NCI-H446 treated with DMSO at 0.1 percent for 48 hours (cell line): ENCODE data around the gene HOXC13.
A peak's percentile ranks its signal among the peaks of the same experiment; 100 is the strongest.

Source experiments
- DNase-seq: peaks from one replicate; lab custom pipeline; 2025; lab: John Stamatoyannopoulos, UW

The HOXC13 gene

DNA sequence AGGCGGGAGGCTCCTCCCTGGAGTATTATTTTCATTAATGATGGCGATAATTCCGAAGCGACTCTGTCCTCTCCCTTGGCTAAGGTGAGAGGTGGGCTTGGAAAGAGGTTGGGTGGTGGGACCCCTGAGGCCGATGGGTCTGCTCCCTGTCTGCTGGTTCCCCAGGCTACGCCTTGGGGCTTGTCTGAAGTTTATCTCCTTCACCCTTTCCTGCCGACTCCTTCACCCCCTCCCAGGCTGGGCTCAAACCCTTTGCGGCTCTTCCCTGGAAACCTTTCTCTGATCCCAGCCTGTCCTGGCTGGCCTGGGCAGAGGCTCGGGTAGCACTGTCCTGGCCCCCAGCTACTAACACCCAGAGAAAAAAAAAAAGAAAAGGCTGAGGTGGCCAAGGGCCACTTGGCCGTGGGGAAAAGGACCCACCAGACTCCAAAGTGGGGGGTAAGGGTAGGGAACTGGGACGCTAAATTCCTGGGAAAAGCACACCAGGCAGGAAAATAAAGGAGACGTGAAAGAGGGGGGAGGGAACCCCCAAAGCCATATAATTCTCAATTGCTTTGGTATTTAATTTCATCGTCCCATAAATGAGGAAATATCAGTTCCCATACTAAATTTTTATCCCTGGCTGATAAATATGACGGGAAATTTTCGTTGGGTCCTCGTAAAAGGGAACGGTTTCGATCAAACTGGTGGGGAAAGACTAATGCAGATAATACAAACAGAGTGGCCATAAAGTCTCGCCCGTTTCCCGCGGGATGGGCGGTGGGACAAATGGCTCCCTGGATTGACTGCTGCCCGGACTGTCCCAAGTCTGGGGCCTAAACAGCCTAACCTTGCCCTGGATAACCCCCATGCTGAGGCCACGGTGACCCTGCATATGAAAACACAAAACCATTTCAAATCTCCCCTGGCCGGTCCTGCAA, 44.3 kb downstream of the HOXC13 start:
- DNase-seq = no peak

DNA sequence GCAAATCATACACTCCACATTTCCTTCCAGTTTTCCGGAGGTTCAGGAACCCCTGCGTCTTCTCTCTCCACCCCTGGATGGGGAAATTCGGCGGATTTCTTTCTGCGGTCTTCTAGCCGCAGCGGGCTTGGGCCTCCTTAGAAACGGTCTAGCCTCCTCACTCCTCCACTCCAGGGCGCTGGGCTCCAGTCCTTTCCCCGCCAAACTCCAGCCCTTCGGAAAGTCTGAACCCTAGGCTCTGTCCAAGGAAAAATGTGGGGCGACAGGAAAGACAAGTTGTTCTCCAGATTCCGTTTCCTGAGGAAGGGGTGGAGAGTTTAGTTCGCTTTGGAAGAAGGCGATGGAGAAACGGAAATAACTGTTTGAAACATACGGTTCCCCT, 44.9 kb downstream of the HOXC13 start:
- DNase-seq = no peak

DNA sequence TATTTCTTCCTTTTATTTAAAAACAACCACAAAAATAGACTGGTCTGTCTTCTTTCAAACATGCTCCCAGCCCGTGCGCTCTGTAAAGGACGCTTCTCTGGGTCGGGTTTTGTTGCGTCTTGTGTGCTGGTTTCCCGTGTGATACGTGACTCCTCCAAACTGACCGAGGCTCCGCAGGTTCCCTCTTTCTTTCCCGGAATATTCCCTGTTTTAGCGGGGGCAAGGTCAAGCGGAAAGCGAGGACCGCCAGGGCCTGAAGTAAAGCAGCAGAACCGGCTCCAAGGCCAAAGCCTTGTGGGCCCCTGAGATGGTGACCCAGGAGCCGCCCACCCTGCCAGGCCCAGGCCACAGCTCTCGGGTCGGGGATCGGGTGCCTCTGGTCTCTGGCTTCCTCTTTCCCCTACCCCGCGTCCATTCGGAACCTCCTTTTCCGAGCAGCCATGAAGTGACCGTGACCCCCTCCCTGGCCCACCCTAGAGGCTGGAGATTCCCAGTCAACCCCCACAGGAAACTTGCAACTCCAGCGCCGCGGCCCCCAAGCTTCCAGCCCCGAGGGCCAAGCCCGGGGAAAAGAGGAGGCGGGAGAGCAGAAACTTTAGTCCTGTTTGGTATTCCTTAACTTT, 45.4 kb downstream of the HOXC13 start:
- no peak for DNase-seq

- DNase-seq = peak; percentile 88
Observed at GRCh38 chr12:53984901-53985691, 46.5 kb downstream of the HOXC13 start, which contains the start of gene HOXC10. Gene HOXC10 (plus strand): TSS chr12:53985146. CDS start chr12:53985260, 114 bp downstream.

DNA sequence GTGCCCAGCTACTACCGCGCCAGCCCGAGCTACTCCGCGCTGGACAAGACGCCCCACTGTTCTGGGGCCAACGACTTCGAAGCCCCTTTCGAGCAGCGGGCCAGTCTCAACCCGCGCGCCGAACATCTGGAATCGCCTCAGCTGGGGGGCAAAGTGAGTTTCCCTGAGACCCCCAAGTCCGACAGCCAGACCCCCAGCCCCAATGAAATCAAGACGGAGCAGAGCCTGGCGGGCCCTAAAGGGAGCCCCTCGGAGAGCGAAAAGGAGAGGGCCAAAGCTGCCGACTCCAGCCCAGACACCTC, 47.0 kb downstream of the HOXC13 start:
- no peak for DNase-seq

DNA sequence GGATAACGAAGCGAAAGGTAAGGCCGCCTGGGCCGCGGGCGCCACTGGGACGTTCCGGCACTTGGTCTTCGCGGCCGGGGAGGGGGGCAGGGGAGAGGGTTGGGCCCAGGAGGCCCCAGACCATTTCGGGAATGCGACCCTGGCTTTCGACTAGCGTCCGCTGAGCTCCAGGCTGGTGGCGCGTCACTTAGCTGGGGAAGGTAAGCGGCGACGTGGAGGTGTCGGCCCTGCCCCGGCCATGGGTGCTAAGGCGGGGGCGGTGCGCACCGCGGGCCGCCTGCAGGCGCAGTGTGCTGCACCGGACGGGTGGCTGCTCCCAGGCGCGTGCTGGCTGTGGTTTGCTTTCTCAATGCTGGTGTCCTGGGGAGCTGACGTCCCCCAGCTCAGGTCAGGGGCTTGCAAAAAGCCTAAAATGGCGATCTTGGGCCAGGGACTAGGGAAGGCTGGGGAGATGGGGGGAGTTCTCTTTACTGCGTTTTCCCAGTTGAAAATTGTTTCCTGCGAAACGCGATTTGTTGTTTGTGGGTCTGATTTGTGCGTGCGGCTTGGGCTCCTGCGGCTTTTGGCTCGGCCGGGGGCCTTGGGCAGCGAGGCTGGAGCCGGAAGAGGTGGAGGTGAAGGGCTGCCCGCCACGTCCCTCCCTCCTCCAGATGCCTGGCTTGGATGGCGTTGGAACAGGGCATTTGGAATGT, 47.5 kb downstream of the HOXC13 start:
- DNase-seq = no peak

- DNase-seq = no peak
Observed at GRCh38 chr12:53986686-53987483, 48.3 kb downstream of the HOXC13 start.

- no peak for DNase-seq
Observed at GRCh38 chr12:53987787-53988230, 49.2 kb downstream of the HOXC13 start.

DNA sequence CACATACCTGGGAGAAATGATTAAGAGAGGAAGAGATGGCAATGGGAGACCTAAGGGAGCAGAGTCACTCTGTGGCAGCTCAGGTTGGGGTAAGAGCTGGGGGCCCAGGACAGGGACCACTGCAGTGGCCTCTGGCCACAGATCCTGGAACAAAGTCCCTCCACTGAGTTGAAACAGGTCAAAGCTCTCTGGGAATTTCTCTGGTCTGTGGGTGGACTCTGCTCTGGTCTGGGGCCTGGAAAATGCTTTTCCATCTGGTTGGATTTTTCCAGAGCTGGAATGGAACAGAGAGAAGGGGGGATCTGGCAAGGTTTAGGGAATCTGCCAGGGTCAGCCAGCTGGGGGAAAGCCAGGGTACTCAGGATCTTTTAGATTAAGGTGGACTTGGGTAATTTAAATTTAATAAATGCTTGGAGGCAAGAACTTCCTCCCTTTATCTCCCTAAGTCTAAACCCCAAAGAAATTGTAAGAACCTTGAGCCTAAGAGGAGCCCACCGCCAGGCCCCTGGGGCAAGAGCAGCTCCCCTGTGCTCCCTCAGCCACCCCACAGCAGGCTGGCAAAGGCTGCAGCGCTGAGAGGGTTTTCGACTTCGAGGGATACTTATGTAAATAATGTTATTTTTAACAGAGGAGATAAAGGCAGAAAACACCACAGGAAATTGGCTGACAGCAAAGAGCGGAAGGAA, 50.1 kb downstream of the HOXC13 start:
- no peak for DNase-seq

- DNase-seq = peak; percentile 42
Observed at GRCh38 chr12:53989227-53990113, 50.8 kb downstream of the HOXC13 start.

DNA sequence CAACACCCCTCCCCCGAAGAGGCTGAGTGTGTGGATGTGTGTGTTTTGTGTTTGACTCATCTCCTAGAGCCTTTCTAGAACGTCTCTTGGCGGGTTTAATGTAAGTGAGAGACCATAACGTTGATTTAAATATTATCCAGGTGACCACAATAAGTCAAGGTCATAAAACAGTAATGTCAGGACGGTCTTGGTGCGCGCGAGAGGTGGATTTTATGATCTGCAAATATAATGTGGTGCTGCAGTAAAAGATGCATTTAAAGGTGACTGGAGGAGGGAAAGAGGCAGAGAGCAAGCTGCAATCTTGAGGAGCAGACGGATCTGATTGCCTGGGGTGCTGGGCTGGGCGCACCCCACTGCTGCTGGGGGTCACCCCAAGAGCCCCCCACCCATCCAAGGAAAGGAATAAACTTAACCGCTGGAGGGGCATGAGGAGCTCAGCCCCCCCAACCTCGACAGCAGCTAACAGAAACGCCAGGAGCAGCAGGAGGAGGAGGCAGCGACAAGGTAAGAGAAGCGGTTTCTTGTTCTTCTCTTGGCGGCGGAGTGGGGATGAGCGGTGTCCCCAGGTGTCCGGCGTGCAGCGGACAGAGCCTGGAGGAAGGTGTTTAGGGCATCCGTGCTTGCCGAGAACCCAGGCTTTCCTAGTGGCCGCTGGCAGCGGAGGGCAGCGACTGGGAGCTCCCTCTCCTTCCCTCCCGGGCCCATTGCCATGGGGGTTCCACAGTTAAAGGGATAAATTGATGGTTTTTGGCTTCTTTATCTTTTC, 51.9 kb downstream of the HOXC13 start:
- no peak for DNase-seq

DNA sequence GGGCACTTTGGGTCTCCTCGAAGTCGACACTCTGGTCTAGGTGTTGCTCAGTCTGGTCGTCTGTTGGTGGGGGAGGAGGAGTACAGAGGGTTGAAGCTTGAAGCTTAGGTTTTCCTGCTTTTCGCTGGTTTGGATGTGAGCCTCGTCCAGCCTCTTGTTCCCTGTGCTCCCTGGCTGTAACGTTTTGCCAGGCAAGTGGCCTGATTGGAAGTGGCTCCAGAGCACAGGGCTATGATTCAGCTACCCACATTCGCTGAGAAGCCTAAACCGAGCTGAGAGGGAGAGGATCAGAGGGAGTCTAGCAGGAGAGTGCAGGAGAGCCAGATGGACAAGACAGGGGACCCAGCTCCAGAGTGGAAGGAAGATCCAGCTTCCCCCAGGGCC, 52.4 kb downstream of the HOXC13 start:
- DNase-seq = no peak

DNA sequence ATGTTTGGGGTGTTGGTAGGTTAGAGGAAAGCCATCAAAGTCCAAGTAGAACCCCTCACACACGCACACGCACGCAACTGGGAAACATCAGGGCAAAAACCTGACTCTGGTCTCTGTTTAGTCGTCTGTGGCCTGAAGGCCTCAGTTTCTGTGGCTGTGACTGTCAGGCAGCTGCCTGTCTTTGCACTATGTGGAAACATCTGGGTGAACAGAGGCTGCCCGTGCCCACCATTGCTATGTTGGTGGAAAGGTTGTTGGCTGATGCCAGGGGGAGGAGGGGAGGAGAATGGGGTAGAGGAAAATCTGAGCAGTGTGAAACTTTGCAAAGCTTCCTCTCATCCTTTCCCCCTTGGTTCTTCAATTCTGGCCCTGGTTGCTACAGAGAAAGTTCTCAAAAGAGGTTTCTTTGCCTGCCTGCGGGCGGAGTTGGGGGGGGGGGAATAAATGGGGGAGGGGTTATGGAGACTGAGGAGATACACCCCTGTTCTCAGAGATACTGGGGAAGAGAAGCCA, 53.8 kb downstream of the HOXC13 start:
- DNase-seq = no peak

- DNase-seq = no peak
Observed at GRCh38 chr12:53993162-53994008, 54.8 kb downstream of the HOXC13 start.

- no peak for DNase-seq
Observed at GRCh38 chr12:53994009-53994263, 55.3 kb downstream of the HOXC13 start.

- no peak for DNase-seq
Observed at GRCh38 chr12:53994264-53995001, 55.8 kb downstream of the HOXC13 start.

DNA sequence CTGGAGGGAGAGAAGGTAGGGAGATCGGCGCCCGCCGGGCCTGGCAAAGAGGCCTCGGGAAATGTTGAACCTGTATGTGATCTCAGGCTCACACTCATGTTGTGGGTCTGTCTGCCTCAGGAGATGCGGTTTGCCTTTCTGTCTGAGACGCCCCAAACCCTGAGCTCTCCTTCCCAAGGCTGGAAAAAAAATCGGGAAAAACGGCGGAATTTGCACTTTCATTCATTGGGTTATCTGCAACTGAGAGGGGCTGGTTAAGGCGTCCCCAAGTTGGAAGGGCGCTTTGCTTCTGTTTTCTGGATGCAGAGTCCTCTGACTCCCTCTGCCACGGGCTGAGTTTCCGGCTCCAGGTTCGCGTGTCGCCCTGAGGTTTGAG, 56.4 kb downstream of the HOXC13 start:
- DNase-seq = no peak
